Fibroblast of lung (primary cell): ENCODE data around the gene ARHGAP35.

Experiments
- EZH2 ChIP-seq: IDR thresholded peaks from 2 replicates; pipeline ENCODE4 v1.5.1; 2012; ENCODE audit warnings: low read length, control low read depth, mild to moderate bottlenecking; ENCODE audit errors: missing control alignments
- TF ChIP-seq, protein P1 (sequence below), 2 donors: IDR thresholded peaks in 1 of 2; conservative IDR thresholded peaks in 1 of 2; 1 replicate in 1 of 2; 2 replicates in 1 of 2; pipeline ENCODE4 v1.5.1; 2011 to 2012; ENCODE audit warnings: low read length in 2 of 2, control low read depth in 1 of 2, inconsistent platforms in 1 of 2, low read depth in 1 of 2, mild to moderate bottlenecking in 1 of 2

DNA sequence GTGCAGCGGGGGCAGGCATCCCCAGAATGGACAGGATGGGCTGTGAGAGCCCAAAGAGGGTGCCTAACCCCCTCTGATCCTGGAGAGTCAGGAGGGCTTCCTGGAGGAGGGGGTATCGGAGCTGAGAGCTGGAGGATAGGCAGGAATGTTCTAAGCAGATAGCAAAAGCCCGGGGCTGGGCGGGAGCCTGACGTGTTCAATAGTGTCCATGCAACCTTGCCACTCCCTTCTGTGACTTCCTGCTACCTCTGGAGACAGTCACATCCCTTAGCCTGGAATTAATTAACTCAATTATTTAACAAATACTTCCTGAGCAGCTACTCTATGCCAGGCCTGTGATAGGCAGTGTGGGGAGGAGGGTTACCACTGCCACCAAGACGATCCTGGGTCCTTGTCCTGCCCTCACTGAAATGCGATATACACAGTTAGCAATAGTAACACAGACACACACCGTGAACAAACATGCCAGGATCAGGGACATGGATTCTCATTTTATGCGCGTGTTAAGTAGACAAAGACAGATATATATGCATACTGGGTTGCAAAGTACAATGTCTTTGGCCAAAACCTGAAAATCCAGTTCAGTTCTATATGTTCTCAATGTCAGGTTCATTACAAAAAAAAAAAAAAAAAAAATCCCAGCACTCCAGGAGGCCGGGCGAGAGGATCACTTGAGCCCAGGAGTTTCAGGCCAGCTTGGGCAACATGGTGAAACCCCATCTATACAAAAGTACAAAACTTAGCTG lies 20.9 kb upstream of the ARHGAP35 start:
- TF ChIP-seq, protein P1, sequence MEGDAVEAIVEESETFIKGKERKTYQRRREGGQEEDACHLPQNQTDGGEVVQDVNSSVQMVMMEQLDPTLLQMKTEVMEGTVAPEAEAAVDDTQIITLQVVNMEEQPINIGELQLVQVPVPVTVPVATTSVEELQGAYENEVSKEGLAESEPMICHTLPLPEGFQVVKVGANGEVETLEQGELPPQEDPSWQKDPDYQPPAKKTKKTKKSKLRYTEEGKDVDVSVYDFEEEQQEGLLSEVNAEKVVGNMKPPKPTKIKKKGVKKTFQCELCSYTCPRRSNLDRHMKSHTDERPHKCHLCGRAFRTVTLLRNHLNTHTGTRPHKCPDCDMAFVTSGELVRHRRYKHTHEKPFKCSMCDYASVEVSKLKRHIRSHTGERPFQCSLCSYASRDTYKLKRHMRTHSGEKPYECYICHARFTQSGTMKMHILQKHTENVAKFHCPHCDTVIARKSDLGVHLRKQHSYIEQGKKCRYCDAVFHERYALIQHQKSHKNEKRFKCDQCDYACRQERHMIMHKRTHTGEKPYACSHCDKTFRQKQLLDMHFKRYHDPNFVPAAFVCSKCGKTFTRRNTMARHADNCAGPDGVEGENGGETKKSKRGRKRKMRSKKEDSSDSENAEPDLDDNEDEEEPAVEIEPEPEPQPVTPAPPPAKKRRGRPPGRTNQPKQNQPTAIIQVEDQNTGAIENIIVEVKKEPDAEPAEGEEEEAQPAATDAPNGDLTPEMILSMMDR (conservative IDR thresholded peaks at IDR 0.05 in 1 of 2, IDR thresholded peaks at IDR 0.05 in 1 of 2; ENCODE audit: low read depth in 1 of 2, low read length in 2 of 2) = no peak
- no peak for TF ChIP-seq EZH2
